ENCODE data around the gene GP2. TPM values are rescaled to one million over a fixed set of nuclear protein-coding genes. Genes with fewer than 3 reads are reported as not detected.

GP2 gene
- total RNA-seq, 4 donors from 2014 or later, result 0.46 to 3.7 (median 2.3) TPM; not detected in 1

DNA sequence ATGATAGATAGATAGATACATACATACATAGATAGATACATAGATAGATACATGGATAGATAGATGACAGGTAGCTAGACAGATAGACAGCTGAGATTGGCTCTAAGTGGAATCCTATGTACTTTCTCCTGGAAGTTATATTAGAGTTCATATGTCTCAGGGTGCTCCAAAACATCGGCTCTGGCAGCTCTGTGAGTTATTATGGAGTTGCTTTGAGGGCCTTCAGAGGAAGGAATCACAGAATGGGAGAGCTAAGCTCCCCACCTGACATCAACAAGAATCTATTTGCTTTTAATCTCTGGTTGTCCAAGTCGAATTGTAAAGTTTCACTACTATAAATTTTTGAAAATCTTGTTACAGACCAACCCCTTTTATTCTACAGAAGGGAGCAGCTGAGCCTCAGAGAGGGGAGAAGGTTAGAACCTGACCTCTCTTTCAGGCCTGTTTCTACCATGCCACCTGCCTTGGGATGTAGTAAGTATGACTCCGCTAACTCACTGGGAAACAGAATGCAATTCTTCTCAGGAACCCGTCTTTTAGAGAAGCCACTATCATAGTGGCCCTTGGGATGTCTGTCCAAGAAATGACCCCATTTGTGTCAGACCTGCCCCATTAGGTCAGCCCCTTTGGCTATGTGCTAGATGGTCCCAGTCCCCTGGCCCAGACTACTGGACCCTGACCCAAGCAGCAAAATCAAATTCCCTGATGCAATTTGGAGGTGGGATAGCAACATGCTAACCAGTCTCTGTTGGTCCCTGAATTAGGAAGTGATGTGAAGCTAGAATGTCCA is 18.3 kb downstream of the GP2 start:
- no peak overlapping the region for H3K4me3 ChIP-seq (ENCODE audit: low read depth, poor library complexity, severe bottlenecking)
- no peak for DNase-seq (ENCODE audit: low spot score in 2 of 2)
- WGBS, 2 donors, result 77 to 78% methylated on average over 4 of the region's 4 CpGs
- TF ChIP-seq CTCF (IDR thresholded peaks at IDR 0.05), result no peak
- TF ChIP-seq POLR2A (IDR thresholded peaks at IDR 0.05), result no peak
- intact Hi-C loops (cut with DNase I; ENCODE audit: low total_unique reads), result no loop called here

DNA sequence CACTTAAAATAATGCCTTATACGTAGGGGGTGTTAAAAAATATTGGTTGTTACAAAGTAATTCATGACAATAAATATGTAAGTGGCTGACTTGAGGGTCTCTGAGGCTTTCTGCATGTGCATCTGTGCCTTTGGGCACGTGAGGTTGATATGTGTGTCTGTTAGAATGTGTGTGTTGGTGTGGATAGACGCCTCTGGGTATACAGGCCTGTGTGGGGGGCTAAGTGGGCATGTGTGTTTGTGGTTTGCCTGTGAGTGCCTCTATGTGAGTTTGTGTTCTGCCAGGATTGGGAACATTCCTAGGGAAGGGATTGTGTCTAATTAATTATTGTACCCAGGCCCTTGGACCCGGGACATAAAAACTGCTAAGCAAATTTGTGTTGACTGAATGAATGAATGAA is 19.0 kb downstream of the GP2 start:
- TF ChIP-seq POLR2A (IDR thresholded peaks at IDR 0.05) (no peak), CTCF (IDR thresholded peaks at IDR 0.05) (no peak)
- intact Hi-C loops (cut with DNase I; ENCODE audit: low total_unique reads), result no loop called here
- WGBS, 2 donors, result 77 to 79% methylated on average over 4 of the region's 4 CpGs
- H3K4me3 ChIP-seq (ENCODE audit: low read depth, poor library complexity, severe bottlenecking), result no peak overlapping the region
- DNase-seq (ENCODE audit: low spot score in 2 of 2), result no peak

DNA sequence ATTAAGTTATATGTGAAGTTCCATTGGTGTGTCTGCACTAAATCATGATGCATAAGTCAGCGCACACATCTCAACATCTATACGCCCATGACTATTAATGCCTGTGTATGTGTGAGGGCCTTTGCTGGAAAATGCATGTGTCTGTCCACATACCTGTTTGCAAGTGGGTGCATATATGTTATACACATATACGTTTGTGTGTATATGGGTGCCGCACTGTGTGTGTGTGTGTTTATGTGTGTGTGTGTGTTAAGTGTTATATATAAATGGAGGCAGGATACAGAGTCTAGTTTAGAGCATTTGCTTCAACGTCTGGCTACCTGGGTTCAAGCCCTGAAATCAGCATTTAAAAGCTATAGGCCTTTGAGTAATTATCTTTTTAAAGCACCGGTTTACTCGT is 19.5 kb downstream of the GP2 start:
- no peak overlapping the region for H3K4me3 ChIP-seq (ENCODE audit: low read depth, poor library complexity, severe bottlenecking)
- intact Hi-C loops (cut with DNase I; ENCODE audit: low total_unique reads), result no loop called here
- DNase-seq (ENCODE audit: low spot score in 2 of 2), result no peak
- TF ChIP-seq CTCF (IDR thresholded peaks at IDR 0.05) (no peak), POLR2A (IDR thresholded peaks at IDR 0.05) (no peak)
- 89 to 90% methylated on average over 7 of the region's 7 CpGs for WGBS, 2 donors

- DNase-seq (ENCODE audit: low spot score in 2 of 2), result no peak
- TF ChIP-seq CTCF (IDR thresholded peaks at IDR 0.05) (no peak), POLR2A (IDR thresholded peaks at IDR 0.05) (no peak)
- WGBS, 2 donors, result 54 to 64% methylated on average over 1 of the region's 1 CpG
- intact Hi-C loops (cut with DNase I; ENCODE audit: low total_unique reads), result no loop called here
- no peak overlapping the region for H3K4me3 ChIP-seq (ENCODE audit: low read depth, poor library complexity, severe bottlenecking)
Measured at GRCh38 chr16:20307240-20307671, 20.1 kb downstream of the GP2 start.

DNA sequence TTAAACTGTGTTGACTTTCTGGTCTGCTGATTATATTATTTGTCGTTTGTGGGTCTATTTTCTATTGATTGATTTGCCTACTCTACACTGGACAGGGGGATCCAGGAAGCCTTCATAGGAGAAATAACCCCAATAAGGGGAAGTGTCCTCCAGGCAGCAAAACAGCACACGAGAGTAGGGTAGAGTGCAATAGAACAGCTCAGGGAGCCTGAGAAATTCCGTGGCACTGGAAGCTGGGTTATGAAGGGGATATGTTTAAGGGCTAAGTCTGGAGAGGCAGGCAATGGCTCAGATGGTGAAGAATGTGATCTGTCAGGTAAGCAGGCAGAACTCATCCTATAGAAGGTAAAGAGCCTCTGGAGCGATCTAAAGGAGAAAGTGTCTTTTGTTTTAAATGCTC is 20.9 kb downstream of the GP2 start:
- TF ChIP-seq CTCF (IDR thresholded peaks at IDR 0.05) (no peak), POLR2A (IDR thresholded peaks at IDR 0.05) (no peak)
- H3K4me3 ChIP-seq (ENCODE audit: low read depth, poor library complexity, severe bottlenecking), result no peak overlapping the region
- DNase-seq (ENCODE audit: low spot score in 2 of 2), result no peak
- intact Hi-C loops (cut with DNase I; ENCODE audit: low total_unique reads), result no loop called here
- 59% methylated on average over 4 of the region's 4 CpGs for WGBS, 2 donors

GRCh38 chr16:20303012-20303411 is 24.3 kb downstream of the GP2 start:
- no peak overlapping the region for H3K4me3 ChIP-seq (ENCODE audit: low read depth, poor library complexity, severe bottlenecking)
- no peak for DNase-seq (ENCODE audit: low spot score in 2 of 2)
- 53 to 74% methylated on average over 4 of the region's 4 CpGs for WGBS, 2 donors
- TF ChIP-seq CTCF (IDR thresholded peaks at IDR 0.05) (no peak), POLR2A (IDR thresholded peaks at IDR 0.05) (no peak)
- intact Hi-C loops (cut with DNase I; ENCODE audit: low total_unique reads), result no loop called here

All from lower leg skin (tissue), 4 donors.